ENCODE data around the gene XRCC3.

DNA sequence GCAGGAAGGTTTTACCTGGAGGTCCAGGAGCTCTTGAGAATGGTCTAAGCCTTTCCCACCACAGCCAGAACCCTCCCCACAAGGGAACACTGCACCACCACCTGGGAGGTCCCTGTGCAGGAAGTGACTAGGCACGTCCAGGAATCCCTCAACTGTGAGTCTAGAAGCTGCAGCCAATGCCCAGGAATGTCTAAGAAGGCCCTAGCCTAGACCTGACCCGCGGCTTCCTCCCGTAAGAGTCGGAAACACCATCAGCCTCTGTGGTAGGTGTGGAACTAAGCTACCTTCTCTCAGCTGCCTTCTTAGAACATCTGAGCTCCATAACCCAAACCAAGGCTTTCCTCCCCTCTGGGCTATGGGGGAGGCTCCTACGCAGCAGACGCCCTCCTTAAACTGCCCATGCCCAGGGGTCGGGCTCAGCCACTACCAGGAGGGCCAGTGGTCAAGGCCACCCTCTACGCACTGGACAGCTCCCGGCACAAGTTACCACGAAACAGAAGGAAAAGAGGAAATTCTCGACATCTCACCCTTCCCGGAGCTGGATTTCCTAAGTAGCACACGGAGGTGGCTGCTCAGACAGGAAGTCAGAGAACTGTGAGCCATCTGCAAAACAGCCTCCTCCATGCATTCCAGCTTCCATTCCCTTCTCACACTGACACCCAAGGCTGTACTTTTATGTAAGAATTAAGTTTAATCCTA lies 25.9 kb upstream of the XRCC3 start:
- TF ChIP-seq, protein P1, sequence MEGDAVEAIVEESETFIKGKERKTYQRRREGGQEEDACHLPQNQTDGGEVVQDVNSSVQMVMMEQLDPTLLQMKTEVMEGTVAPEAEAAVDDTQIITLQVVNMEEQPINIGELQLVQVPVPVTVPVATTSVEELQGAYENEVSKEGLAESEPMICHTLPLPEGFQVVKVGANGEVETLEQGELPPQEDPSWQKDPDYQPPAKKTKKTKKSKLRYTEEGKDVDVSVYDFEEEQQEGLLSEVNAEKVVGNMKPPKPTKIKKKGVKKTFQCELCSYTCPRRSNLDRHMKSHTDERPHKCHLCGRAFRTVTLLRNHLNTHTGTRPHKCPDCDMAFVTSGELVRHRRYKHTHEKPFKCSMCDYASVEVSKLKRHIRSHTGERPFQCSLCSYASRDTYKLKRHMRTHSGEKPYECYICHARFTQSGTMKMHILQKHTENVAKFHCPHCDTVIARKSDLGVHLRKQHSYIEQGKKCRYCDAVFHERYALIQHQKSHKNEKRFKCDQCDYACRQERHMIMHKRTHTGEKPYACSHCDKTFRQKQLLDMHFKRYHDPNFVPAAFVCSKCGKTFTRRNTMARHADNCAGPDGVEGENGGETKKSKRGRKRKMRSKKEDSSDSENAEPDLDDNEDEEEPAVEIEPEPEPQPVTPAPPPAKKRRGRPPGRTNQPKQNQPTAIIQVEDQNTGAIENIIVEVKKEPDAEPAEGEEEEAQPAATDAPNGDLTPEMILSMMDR (IDR thresholded peaks at IDR 0.05): no peak
- TF ChIP-seq TCF7L2 (IDR thresholded peaks at IDR 0.05; ENCODE audit: low read depth, low read length): no peak

Measured in Panc1 (cell line).